ENCODE data around the gene FAM114A2.

GRCh38 chr5:154078272-154078671 is 39.6 kb upstream of the FAM114A2 start:
- no peak for TF ChIP-seq POLR2A (IDR thresholded peaks at IDR 0.05; ENCODE audit: low read depth)
- TF ChIP-seq CTCF (IDR thresholded peaks at IDR 0.05), result no peak
- TF ChIP-seq POLR2AphosphoS5 (IDR thresholded peaks at IDR 0.05), result no peak
- no peak for TF ChIP-seq EP300 (IDR thresholded peaks at IDR 0.05)

All from esophagus muscularis mucosa (tissue), 4 donors.